ENCODE results near the gene TRPM3.
A peak's percentile ranks its signal among the peaks of the same experiment; 100 is the strongest.

TRPM3 gene

DNA sequence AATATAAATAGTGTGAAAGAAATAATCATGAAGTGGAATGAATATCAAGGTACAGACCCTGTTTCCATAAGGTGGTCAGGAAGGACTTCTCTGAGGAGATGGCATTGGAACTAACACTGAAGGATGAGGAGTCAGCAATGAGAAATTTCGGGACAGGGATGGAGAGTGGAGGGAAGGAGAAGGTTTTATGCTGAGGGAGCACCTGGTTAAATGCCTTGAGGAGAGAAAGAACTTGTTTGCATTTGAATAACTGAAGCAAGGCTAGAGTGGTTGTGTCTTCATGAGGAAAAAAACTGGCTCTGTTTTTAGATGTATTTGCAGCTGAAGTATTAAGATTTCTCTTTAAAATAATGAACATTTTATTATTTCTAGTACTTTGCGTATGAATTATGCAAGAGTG is 180.8 kb downstream of the TRPM3 start:
- DNase-seq = no peak

DNA sequence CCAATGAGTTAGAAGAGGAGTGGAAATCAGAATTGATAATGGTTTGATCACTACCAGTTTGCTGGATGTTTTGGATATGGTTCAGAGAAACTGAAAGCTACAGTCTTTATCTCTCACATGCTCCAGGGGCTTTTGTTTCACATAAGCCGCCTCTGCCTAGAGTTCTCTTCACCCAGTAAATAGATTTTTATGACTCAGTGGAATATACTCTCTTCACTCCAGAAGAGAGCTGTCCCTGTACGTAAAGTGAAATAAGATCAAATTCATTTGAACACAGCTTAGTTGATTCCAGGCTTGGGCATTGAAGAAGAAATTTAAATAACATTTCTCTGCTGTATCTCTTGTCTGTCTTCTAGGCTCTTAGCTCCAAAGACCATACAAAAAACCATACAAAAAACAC is 184.9 kb downstream of the TRPM3 start:
- DNase-seq = no peak

DNA sequence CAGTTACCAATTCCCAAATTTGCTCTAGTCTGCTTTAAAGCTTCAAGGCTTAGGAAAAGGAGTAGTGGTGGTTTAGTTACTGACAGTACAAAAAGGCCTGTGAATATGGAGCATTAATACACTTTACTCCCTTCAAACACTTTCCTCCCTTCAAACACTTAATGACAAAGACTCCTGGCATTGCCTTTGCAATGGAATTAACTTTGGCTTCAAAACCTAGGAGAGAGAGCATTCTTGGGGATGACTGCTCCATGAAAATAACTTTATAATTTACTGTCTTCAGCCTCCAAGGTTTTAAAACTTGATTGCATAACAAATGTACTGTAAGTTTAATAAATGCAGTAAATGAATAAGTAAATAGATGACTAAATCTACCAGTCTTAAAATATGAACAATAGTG is 185.6 kb downstream of the TRPM3 start:
- DNase-seq = no peak

DNA sequence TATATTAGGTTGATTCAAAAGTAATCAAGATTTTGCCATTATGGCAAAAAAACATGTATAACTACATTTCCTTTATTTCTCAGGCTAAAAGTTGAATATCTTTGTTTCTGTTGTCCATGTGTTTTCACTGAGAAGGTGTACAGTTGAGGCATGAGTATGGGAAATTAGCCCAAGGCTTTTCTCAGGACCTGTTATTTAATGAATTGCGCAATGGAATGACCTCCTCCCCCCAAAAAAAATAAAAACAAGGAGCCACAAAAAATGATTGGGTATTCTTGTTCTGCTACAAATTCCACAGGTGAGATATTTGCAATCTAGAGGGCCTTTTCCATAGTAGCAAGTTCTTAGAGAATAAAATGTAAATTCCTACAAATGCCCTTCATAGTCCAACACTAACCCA is 186.8 kb downstream of the TRPM3 start:
- DNase-seq = no peak

DNA sequence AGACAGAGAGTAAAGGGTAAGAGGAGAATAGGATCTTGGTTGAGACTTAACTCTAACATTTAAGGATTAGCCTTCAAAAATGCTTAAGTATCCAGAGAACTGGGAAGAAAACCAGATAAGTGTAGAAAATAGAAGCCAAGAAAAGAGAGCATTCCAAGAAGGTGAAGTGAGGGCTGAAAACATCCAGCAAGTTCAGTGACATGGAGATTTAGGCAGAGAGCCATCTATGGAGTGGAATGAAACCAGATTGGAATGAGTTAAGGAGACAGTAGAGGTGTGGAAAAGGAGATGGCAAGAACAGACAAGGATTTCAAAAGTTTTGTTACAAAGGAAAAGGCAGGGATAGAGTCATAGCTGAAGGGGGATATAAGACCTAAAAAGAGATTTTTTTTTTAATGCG is 188.1 kb downstream of the TRPM3 start:
- no peak for DNase-seq

DNA sequence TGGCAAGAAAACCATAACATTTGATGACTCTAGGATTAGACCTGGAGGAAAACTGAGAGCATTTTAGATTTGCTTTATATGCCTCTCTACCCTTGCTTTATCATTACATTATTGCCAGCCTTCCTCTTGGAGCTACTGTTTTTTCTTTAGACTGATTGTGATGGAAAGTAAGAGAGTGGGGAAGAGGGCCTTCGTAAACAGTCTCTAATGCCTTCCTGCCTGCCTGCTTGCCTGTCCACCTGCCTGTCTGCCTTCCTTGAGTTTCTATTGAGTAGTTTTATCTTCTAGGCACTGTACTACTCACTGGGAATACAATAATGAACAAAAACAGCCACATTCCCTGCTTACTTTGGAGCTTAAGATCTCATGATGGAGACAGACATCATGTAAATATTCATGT is 189.3 kb downstream of the TRPM3 start:
- no peak for DNase-seq

DNA sequence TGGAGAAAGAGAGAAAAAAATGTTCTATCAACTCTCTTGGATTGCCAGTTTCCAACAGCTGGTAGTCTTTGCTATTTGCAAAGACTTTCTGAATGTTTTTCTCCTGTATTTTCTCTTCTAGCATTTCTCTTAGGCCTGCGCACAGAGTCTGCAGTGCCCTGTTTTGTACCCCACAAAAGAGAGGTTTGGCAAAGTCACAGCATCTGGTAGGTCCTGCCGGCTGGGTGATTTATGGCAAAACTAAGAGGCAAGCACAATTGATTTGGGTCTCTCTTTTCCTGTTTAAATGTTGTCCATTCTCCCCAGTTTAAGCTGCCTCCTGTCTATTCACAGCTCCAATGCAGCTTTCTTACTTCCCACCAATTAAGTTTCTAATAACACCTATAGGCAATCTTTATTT is 193.9 kb downstream of the TRPM3 start:
- DNase-seq = no peak

DNA sequence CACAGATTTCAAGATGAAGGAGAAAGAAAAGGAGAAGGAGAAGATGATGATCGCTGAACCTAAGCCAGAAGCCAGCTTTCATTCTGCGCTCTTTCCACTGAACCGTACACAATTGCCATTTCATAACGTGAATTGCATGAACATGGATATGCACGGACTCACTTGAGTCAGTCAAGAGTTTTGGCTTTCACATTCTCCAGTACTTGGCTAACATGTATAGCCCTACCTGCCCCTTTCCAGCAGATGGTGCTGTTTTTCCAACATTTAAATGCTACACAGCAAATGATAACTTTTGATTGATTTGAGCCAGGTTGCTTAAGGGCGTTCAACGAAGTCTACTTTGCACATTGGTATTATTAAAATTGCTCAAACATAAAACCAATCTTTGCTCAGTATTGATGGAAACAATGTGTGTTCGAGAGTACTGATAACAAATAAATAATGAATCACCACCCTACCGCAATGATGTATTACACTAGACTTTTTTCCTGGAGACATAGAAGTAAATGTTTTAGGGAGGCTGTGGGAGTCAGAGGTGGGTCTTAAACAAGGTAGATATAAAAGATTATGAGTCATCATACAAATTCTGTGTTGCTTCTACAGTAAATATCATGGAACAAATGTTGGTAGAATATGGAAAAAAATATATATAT is 196.4 kb downstream of the TRPM3 start:
- DNase-seq = peak in 1 of 2 experiments; percentile 15

DNA sequence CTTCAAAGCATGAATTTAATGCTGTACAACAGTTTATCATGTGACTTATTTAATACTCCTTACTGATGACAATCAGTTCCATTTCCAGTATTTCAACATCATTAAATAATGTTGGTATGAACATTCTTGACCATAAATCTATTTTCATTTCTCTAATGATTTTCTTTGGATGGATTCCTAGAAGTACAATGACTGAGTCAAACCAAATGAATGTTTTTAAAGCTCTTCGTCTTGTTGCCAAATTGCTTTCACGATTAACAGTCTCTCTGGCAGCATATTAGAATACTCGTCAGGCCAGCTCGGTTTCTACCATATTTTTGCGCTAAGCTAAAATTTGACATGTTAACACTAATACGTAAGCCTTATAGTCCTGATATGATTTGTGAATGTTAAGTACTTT is 197.0 kb downstream of the TRPM3 start:
- no peak for DNase-seq

DNA sequence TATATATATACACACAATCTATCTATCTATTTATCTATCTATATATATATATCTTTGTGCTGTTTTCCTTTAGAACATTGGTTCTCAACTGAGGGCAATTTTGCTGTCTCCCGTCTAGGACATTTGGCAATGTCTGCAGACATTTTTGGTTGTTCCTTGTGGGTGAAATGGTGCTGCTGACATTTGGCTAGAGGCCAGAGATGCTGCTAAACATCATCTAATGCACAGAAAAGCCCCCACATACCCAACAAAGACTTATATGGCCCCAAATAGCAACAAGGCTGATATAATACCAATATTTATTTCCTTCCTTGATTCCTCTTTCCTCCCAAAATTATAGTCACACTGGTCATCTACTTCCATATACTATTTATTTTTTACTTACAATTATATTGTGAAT is 197.5 kb downstream of the TRPM3 start:
- no peak for DNase-seq

DNA sequence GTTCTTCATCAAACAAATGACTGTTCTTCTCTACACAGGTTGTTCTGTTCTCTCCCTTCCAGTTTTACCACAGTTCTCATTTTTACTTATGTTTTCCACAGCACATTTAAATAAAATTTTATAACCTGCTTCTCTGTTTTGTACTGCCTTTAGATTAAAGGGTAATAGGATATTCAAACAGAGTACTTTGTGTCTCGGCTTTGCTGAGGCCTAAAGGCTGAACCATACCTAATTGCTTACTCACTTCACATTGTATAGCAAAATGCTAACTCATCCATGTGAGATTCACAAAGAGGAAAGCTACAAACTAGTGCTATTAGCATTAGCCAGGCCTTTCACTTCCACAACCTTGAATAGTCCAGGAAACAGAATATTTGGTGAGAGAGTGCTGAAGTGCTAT is 200.3 kb downstream of the TRPM3 start:
- no peak for DNase-seq

DNA sequence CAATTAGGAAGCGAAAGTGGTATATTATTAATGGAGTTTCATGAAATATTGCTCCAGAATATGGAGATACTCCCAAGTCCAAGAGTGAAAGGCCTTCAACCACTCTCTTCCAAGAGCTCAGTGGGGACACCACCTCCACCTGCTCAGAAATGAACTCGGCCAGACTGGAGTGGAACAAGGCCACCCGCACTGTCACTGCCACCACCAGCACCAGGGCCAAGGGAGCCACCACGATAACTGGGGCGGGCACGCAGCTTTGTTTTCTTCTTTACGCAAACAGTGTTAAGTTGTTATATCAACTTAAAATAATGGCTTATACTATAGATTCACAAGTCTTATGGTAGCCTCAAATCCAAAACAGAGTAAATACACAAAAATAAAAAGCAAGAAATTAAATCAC is 204.1 kb downstream of the TRPM3 start:
- DNase-seq = no peak

DNA sequence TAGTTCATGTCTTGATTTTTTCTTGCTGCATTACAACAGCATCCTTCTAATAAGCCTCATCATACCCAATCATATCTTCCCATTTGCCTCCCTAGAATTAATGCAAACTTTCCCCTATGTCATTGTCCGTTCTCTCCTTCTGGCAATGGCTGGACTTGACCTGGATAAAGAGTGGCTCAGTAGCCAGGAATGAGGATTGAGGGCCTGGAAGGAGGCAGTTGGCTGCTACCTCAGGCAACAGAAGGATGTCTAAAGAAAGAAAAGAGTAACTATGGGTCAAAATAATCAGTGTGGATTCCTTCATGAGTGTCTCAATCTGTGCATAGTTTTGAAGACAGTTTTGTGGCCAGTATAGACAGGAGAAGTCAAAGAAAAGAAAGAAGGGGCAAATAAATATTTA is 209.6 kb downstream of the TRPM3 start:
- DNase-seq = no peak

DNA sequence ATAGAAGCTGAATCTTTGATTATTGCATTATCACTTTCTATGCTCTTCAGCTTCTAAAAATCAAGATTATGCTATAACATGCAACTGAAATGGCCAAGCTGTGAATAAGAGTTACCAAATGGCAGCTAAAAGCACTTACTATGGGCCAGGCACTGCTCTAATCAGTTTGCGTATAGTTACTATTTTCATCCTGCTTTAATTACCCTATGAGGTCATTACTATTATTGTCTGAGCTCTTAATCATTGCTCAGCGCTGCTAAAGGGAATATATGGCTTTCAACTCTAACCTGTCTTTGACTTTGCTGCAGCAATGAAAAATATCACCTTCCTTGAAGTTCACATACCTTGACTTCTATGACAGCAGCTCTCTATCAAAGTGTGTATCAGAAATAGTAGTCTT is 210.8 kb downstream of the TRPM3 start:
- DNase-seq = no peak

DNA sequence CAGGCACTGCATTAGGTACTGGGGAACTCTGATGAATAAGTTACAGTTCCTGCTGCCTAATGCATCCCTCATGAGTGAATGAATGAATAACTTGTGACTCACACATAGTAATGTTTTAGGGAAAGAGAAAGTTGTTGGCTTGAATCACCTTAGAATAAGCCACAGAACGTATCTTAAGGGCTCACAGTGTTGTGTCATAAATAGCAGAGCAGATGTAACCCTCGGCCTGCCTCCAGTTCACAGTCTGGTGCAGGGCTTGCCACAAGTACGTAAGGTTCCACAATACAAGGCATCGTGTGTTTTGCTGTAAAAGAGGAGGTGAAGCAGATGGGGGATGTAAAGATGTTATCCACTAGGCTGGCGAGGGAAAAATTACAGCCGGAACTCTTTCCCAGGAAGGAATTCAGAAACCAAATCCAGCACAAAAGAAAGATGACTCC is 218.7 kb downstream of the TRPM3 start:
- DNase-seq = no peak

DNA sequence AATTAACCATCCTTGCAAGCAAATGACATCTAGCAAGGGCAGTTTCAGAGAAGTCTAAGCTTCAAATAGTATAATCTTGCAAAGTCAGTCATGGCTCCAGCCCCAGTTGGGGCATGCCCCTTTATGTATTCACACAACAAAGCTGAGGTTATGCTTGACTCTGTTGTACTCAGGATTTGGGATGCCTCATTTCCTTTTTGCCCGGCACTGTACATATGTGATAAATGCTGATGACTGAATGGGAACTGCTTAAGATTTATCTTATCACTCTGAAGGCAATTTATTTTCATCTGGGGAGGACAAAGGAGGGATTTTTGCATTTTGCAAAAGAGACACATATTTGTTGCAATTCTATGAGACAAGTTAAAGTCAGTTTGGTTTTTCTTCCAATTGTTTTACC is 219.2 kb downstream of the TRPM3 start:
- DNase-seq = no peak

DNA sequence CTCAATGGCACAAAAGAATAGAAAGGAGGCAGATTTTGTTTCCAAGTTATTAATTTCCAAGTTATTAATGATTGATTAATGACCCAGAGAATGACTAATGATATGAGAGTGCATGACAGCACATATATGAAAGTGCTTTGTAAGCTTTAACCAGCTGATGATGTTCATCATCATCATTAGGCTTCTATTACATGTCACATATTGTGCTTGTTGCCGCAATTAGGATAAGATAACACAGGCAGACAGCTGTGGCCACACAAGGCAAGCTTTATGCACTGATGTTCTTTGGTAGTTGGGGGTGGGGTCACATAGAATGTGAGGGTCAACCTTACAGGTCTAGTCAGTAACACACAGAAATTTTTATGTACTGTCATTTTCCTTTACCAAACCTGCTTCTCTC is 219.7 kb downstream of the TRPM3 start:
- no peak for DNase-seq

DNA sequence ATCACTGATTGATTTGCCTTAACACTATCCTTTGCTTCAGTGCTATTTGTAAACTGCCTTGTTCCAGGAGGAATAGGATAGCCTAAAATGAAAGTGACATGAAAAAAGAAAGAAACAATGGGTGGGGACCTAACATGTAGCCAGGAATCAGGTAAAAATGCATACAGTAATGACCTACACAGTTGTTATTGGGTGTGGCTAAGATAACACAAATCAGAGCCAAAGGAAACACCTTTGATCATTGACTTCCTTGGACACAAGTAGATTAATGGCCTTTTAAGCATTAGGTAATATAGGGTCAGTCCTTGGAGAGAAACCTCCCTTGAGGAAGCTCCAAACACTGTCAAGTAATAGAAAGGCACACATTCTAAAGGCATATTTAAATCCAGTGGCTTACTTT is 220.4 kb downstream of the TRPM3 start:
- no peak for DNase-seq

DNA sequence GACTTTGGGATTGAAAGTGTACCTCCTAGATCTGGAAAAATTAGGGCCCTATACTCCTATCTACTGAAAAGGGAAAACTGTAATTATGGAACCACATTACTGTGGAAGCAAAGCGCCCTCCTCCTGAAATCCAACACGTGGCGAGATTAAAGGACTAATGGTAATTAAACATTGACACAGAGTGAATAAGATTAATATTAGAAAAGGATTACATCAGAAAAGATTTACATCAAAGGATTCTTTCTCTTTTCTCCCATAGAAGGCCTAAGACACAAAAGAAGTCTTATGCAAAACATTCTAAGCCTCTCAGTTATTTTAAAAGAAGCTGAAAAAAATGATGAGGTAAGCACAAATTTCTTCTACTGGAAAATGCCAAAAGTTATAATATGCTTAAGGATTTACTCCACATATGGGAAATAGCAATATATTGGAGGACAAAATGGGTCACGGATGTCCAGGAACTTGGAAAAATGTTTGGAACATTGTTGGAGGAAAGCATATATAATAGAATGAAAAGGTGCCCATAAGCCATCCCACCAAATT is 227.8 kb downstream of the TRPM3 start:
- no peak for DNase-seq

DNA sequence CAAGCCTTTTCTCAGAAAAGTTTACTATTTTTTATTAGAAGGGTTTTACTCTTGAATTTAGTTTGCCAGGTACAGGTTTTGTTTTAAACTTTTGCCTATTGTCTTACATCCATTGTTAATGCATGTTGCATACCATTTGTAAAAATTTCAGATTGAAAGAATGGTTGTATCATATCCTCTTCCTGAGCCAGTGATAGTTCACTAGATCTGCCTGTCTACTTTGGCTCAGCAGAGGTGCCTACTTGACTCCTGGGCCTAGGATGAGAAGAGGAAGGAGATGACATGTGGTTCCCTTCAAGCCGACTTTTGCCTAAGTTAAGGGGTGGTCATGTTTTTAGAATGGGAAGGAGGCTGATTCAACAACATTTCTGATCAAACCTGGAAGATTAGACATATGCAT is 232.9 kb downstream of the TRPM3 start:
- DNase-seq = no peak

DNA sequence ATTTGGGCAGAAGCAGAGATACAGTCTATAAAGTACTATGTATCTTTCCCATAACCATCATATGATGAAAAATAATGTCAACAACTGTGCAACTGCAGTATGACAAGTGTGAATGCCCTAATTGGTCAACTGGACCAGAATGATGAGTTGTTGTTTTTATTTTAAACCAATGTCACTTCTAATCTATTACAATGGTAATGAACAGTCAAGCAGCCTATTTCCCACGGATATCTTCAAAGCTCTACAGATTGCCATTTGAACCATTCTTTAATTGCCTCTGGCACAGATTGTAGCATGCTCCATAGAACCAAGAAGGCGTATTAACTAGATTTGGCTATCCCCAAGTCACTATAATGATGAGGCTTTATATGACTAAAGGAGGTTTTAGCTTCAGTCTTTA is 233.6 kb downstream of the TRPM3 start:
- no peak for DNase-seq

DNA sequence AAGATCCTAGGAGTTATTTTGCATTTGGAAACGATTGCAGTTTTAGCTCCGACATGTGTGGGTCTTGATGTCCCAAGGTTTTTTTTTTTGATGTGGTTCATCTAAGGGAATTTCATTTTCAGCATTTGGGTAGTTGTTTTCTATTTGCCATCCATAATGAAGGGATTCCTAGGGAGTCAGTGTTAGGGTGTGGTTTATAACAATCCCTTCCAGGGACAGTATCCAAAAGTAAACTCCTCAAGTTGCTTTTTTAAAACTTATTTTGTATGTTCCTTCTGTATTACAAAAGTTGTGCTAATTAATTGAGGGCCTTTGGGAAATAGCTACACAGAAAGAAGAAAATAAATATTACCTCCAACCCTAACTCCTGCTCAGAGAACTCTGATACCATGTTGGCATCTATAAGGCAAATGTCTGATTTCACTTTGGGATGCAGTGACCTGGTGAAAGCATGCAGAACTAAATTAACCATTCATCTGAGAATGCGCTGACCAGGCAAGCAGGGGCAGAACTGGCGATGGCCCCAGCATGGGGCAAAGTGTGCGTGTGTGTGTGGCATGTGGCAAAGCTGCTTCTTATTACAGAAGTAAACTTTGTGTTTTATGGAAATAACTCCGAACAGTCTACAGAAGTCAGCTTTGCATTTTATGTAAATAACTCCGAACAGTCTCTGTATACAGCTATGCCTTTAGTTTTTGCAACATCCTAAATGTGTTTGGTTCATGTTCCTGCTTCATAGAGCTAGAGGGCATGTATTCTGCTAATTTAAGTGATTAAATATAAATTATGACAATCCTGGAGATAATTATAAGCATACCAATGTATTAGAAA is 237.2 kb downstream of the TRPM3 start:
- DNase-seq = no peak

DNA sequence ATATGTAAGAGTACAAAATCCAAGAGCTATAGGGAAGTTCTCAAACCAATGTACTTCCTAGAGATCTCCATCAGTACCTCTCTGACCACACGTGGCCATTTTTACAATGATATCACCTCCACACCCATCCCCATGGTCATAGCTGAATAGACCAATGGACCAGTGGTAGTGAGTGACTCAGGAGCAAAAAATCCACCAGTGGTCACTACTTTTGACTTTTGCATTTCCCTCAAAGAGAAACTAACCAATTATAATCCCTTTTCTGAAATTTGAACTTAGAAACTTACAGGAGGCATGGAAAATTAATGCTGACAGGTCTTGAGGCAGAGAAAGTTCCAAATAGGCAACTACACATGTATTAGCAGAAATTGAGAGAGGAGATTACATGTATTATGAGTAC is 238.4 kb downstream of the TRPM3 start:
- no peak for DNase-seq

DNA sequence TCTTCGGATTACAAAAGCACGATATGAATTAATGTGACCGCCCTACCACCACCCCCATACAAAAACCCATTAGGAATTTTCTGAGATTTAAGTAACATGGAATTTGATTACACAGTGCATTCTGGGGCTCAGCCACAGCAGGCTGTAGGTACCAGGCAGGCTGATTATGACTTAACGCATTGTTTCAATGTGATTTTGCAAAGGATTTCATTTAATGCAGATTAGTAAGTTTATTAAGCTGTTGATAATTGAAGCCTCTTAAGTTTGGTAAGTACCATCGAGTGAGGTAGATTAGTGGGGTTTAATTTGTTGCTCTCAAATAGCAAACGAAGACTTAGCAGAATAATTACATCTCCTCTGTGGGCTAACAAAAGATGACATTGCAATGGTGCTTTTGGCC is 240.1 kb downstream of the TRPM3 start:
- no peak for DNase-seq

DNA sequence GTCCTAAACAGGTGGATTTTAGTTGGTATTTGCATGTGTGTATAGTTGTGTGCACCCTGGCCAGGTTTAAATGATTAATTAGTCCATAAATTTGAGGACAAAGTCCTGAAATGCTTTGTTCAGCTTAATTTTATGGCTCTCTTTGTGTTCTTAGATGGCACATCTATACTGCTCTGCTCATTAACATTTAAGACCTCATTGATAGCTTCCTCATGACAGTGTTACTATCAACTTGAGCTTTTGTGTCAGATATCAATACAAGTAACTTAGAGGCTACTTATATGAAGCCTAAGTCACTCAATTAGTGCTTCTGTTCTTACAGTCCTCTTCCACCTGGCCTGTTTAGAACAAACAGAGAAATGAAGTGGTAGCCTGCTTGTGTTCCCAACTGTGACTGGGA is 240.9 kb downstream of the TRPM3 start:
- DNase-seq = no peak

Data from activated T-cell treated with anti-CD3 and anti-CD28 coated beads, Interleukin-2, amount 50 U/mL, for 48 hours (primary cell).